WTC11 (cell line): Measurements from ENCODE around the gene TEX14. TPM values are rescaled to one million over a fixed set of nuclear protein-coding genes. Genes with fewer than 3 reads are reported as not detected.

Experiments
- ARID4B ChIP-seq: sonication (generic); formaldehyde crosslinking; IDR thresholded peaks from 2 replicates; pipeline ENCODE4 v1.8.0; 2023; ENCODE audit warnings: missing genetic modification reagents, mild to moderate bottlenecking, borderline replicate concordance
- ATF2 ChIP-seq: sonication (generic); formaldehyde crosslinking; IDR thresholded peaks from 2 replicates; pipeline ENCODE4 v1.8.1; 2022; ENCODE audit warnings: low read depth, missing genetic modification reagents, borderline replicate concordance
- CBFB ChIP-seq: sonication (generic); formaldehyde crosslinking; IDR thresholded peaks from 2 replicates; pipeline ENCODE4 v1.8.1; 2022; ENCODE audit warnings: mild to moderate bottlenecking, low read depth, missing genetic modification reagents
- EMX1 ChIP-seq: fragments of 250-450 bp; sonication (Bioruptor Pico); IDR thresholded peaks from 2 replicates; pipeline ENCODE4 v1.8.0; 2021; ENCODE audit warnings: mild to moderate bottlenecking
- ERG ChIP-seq: fragments of 250-450 bp; sonication (Bioruptor Pico); IDR thresholded peaks from 2 replicates; pipeline ENCODE4 v1.8.0; 2021; ENCODE audit warnings: mild to moderate bottlenecking
- JAZF1 ChIP-seq: fragments of 250-450 bp; sonication (Bioruptor Pico); IDR thresholded peaks from 2 replicates; pipeline ENCODE4 v1.9.0; 2021; ENCODE audit warnings: moderate library complexity, mild to moderate bottlenecking, inconsistent platforms
- MAX ChIP-seq: sonication (generic); formaldehyde crosslinking; IDR thresholded peaks from 2 replicates; pipeline ENCODE4 v1.8.0; 2022; ENCODE audit warnings: mild to moderate bottlenecking, missing genetic modification reagents
- MXD4 ChIP-seq: fragments of 250-450 bp; sonication (Bioruptor Pico); IDR thresholded peaks from 2 replicates; pipeline ENCODE4 v1.8.0; 2021; ENCODE audit warnings: mild to moderate bottlenecking, moderate library complexity, borderline replicate concordance
- NR1H2 ChIP-seq: sonication (generic); formaldehyde crosslinking; IDR thresholded peaks from 2 replicates; pipeline ENCODE4 v1.9.0; 2021; ENCODE audit warnings: mild to moderate bottlenecking, moderate library complexity, missing genetic modification reagents
- PREB ChIP-seq: sonication (generic); formaldehyde crosslinking; IDR thresholded peaks from 2 replicates; pipeline ENCODE4 v1.8.1; 2022; ENCODE audit warnings: mild to moderate bottlenecking, missing genetic modification reagents, moderate library complexity, borderline replicate concordance
- SOX15 ChIP-seq: fragments of 250-450 bp; sonication (Bioruptor Pico); IDR thresholded peaks from 2 replicates; pipeline ENCODE4 v1.9.0; 2021; ENCODE audit warnings: mild to moderate bottlenecking
- TEAD1 ChIP-seq: sonication (generic); formaldehyde crosslinking; IDR thresholded peaks from 2 replicates; pipeline ENCODE4 v1.8.0; 2022; ENCODE audit warnings: mild to moderate bottlenecking, missing genetic modification reagents
- TEAD4 ChIP-seq: sonication (generic); formaldehyde crosslinking; IDR thresholded peaks from 2 replicates; pipeline ENCODE4 v1.8.0; 2022; ENCODE audit warnings: mild to moderate bottlenecking, missing genetic modification reagents
- TP53 ChIP-seq: sonication (generic); formaldehyde crosslinking; IDR thresholded peaks from 2 replicates; pipeline ENCODE4 v1.8.1; 2023; ENCODE audit warnings: mild to moderate bottlenecking, missing genetic modification reagents
- ZNF138 ChIP-seq: sonication (generic); formaldehyde crosslinking; conservative IDR thresholded peaks from 2 replicates; pipeline ENCODE4 v1.8.1; 2022; ENCODE audit warnings: mild to moderate bottlenecking, moderate library complexity, missing genetic modification reagents
- ZNF219 ChIP-seq: sonication (generic); formaldehyde crosslinking; IDR thresholded peaks from 2 replicates; pipeline ENCODE4 v1.8.0; 2023; ENCODE audit warnings: missing genetic modification reagents, mild to moderate bottlenecking, borderline replicate concordance
- ZNF232 ChIP-seq: sonication (generic); formaldehyde crosslinking; IDR thresholded peaks from 2 replicates; pipeline ENCODE4 v1.8.0; 2022; ENCODE audit warnings: mild to moderate bottlenecking, missing genetic modification reagents
- ZNF263 ChIP-seq: sonication (generic); formaldehyde crosslinking; IDR thresholded peaks from 2 replicates; pipeline ENCODE4 v1.8.1; 2022; ENCODE audit warnings: low read depth, mild to moderate bottlenecking, moderate library complexity, missing genetic modification reagents
- ZNF317 ChIP-seq: sonication (generic); formaldehyde crosslinking; IDR thresholded peaks from 2 replicates; pipeline ENCODE4 v1.8.1; 2023; ENCODE audit warnings: low read depth, mild to moderate bottlenecking, moderate library complexity, missing genetic modification reagents, borderline replicate concordance
- ZNF416 ChIP-seq: fragments of 250-450 bp; sonication (Bioruptor Pico); IDR thresholded peaks from 2 replicates; pipeline ENCODE4 v1.9.0; 2021; ENCODE audit warnings: mild to moderate bottlenecking, inconsistent platforms
- ZNF532 ChIP-seq: fragments of 250-450 bp; sonication (Bioruptor Pico); IDR thresholded peaks from 2 replicates; pipeline ENCODE4 v1.9.0; 2021; ENCODE audit warnings: mild to moderate bottlenecking, borderline replicate concordance
- ZNF671 ChIP-seq: fragments of 250-450 bp; sonication (Bioruptor Pico); IDR thresholded peaks from 2 replicates; pipeline ENCODE4 v1.8.0; 2021; ENCODE audit warnings: mild to moderate bottlenecking
- total RNA-seq: library from RNA; stranded (reverse); gene quantifications from 3 replicates; pipeline ENCODE4 v1.2.3, GENCODE V29; 2021

TEX14 gene
- total RNA-seq, 1 experiment from 2014 or later, result 1.4 TPM

GRCh38 chr17:58631523-58632323 is 60.1 kb downstream of the TEX14 start (continued):
- TF ChIP-seq ARID4B (CRISPR knock-in tag) (no peak; the same call in 1 of the 2 replicates), MAX (no peak; the same call in 1 of the 2 replicates), EMX1 (CRISPR knock-in tag) (peak; percentile 100), ZNF232 (peak; percentile 92), TEAD4 (CRISPR knock-in tag) (peak; percentile 63; the same call in 1 of the 2 replicates), ZNF671 (CRISPR knock-in tag) (peak; percentile 100), PREB (peak; percentile 97; the same call in 1 of the 2 replicates), MXD4 (CRISPR knock-in tag) (peak; percentile 84; the same call in 1 of the 2 replicates), ERG (CRISPR knock-in tag) (peak; percentile 100), NR1H2 (CRISPR knock-in tag) (no peak), TEAD1 (CRISPR knock-in tag) (peak; percentile 87; the same call in 1 of the 2 replicates), CBFB (CRISPR knock-in tag) (no peak), TP53 (CRISPR knock-in tag) (0 out of 2 replicates have a peak, but pooled peaks have one; percentile 72), SOX15 (peak; percentile 98), ZNF532 (CRISPR knock-in tag) (peak; percentile 100), ATF2 (CRISPR knock-in tag) (no peak), ZNF263 (CRISPR knock-in tag) (no peak), JAZF1 (CRISPR knock-in tag) (peak; percentile 96), ZNF416 (CRISPR knock-in tag) (peak; percentile 100), ZNF317 (CRISPR knock-in tag) (no peak), ZNF219 (CRISPR knock-in tag) (0 out of 2 replicates have a peak, but pooled peaks have one; percentile 21), ZNF138 (CRISPR knock-in tag) (no peak; the same call in 1 of the 2 replicates)
